HepG2 (cell line): ENCODE results near the gene SEMA4C. TPM values are rescaled to one million over a fixed set of nuclear protein-coding genes. Genes with fewer than 3 reads are reported as not detected.
A peak's percentile ranks its signal among the peaks of the same experiment; 100 is the strongest.

ENCODE experiments used
- ARHGAP35 ChIP-seq: sonication (generic); formaldehyde crosslinking; IDR thresholded peaks from 2 replicates; pipeline ENCODE4 v1.9.0; 2022; ENCODE audit warnings: mild to moderate bottlenecking, inconsistent platforms, moderate library complexity, missing genetic modification reagents, borderline replicate concordance
- GABPA ChIP-seq, 2 experiments: IDR thresholded peaks; 2 replicates each; pipeline ENCODE4 v1.6.1; 2011 to 2016; ENCODE audit warnings: low read depth in 2 of 2, low read length in 1 of 2, missing biosample characterization in 1 of 2, missing genetic modification characterization in 1 of 2
- GMEB1 ChIP-seq: sonication (generic); formaldehyde crosslinking; IDR thresholded peaks from 2 replicates; pipeline ENCODE4 v1.5.1; 2020; ENCODE audit warnings: missing genetic modification reagents, mild to moderate bottlenecking, borderline replicate concordance
- HNRNPUL1 ChIP-seq: fragments of 200-400 bp; formaldehyde crosslinking; IDR thresholded peaks from 2 replicates; pipeline ENCODE4 v1.6.1; 2017; ENCODE audit warnings: low read depth, mild to moderate bottlenecking, low read length, moderate library complexity
- JARID2 ChIP-seq: sonication (generic); formaldehyde crosslinking; IDR thresholded peaks from 2 replicates; pipeline ENCODE4 v1.8.1; 2023; ENCODE audit warnings: missing genetic modification reagents, inconsistent platforms; ENCODE audit not compliant: insufficient replicate concordance
- MAFF ChIP-seq: IDR thresholded peaks from 2 replicates; pipeline ENCODE4 v1.6.1; 2011; ENCODE audit warnings: low read depth, low read length, improper control_type of control experiment
- MYC ChIP-seq: sonication (generic); formaldehyde crosslinking; IDR thresholded peaks from 2 replicates; pipeline ENCODE4 v1.9.0; 2021; ENCODE audit warnings: missing genetic modification reagents, borderline replicate concordance
- NR2F1 ChIP-seq, 2 experiments: fragments of 450-650 bp in 1 of 2; formaldehyde crosslinking in 1 of 2; IDR thresholded peaks; 2 replicates each; pipeline versions ENCODE4 v1.5.0 to v1.6.1; 2016 to 2020; ENCODE audit warnings: mild to moderate bottlenecking in 1 of 2, missing compliant biosample characterization in 1 of 2, missing genetic modification reagents in 1 of 2, moderate library complexity in 1 of 2
- POLR2AphosphoS2 ChIP-seq: IDR thresholded peaks from 2 replicates; pipeline ENCODE4 v1.6.1; 2011; ENCODE audit warnings: low read depth, low read length, improper control_type of control experiment
- RXRA ChIP-seq: sonication (generic); formaldehyde crosslinking; IDR thresholded peaks from 2 replicates; pipeline ENCODE4 v1.5.1; 2020; ENCODE audit warnings: missing genetic modification reagents
- SALL2 ChIP-seq: sonication (generic); formaldehyde crosslinking; IDR thresholded peaks from 2 replicates; pipeline ENCODE4 v1.8.1; 2023; ENCODE audit warnings: mild to moderate bottlenecking, missing genetic modification reagents, inconsistent platforms
- SUZ12 ChIP-seq: fragments of 150-350 bp; IDR thresholded peaks from 2 replicates; pipeline ENCODE4 v1.6.1; 2014; ENCODE audit warnings: low read depth, low read length
- TEAD3 ChIP-seq: optimal IDR thresholded peaks from 2 replicates; pipeline ENCODE3; 2016; ENCODE audit warnings: borderline replicate concordance
- ZBTB21 ChIP-seq: sonication (generic); formaldehyde crosslinking; IDR thresholded peaks from 2 replicates; pipeline ENCODE4 v1.4.0; 2020; ENCODE audit warnings: missing genetic modification reagents
- ZBTB34 ChIP-seq: sonication (generic); formaldehyde crosslinking; IDR thresholded peaks from 2 replicates; pipeline ENCODE4 v1.8.0; 2022; ENCODE audit warnings: mild to moderate bottlenecking, missing genetic modification reagents
- ZFP36L1 ChIP-seq: sonication (generic); formaldehyde crosslinking; IDR thresholded peaks from 2 replicates; pipeline ENCODE4 v1.8.0; 2022; ENCODE audit warnings: mild to moderate bottlenecking, missing genetic modification reagents, moderate library complexity
- ZIK1 ChIP-seq: sonication (generic); formaldehyde crosslinking; IDR thresholded peaks from 2 replicates; pipeline ENCODE4 v1.5.0; 2020; ENCODE audit warnings: mild to moderate bottlenecking, low read depth, missing genetic modification reagents, borderline replicate concordance
- ZNF225 ChIP-seq: sonication (generic); formaldehyde crosslinking; IDR thresholded peaks from 2 replicates; pipeline ENCODE4 v1.4.0; 2020; ENCODE audit warnings: mild to moderate bottlenecking, missing genetic modification reagents
- ZNF543 ChIP-seq: sonication (generic); formaldehyde crosslinking; IDR thresholded peaks from 2 replicates; pipeline ENCODE4 v1.4.0; 2020; ENCODE audit warnings: mild to moderate bottlenecking, missing genetic modification reagents
- ZNF75D ChIP-seq: sonication (generic); formaldehyde crosslinking; IDR thresholded peaks from 2 replicates; pipeline ENCODE4 v1.8.1; 2023; ENCODE audit warnings: missing genetic modification reagents, mild to moderate bottlenecking, borderline replicate concordance
- polyA plus RNA-seq, 8 experiments: library from polyadenylated mRNA; depleted of rRNA in 3 of 8; stranded (reverse) in 7 of 8; unstranded in 1 of 8; fragments of >200 nt; fragmentation: Illumina TruSeq in 4 of 8; extraction: Trizol in 4 of 8; gene quantifications; 2 replicates each; pipeline versions ENCODE4 v1.2.1 to v1.2.3, GENCODE V29; 2011 to 2016; ENCODE audit warnings: low read depth in 4 of 8, missing spikeins in 1 of 8, mixed read lengths in 1 of 8; ENCODE audit not compliant: insufficient read depth in 1 of 8
- total RNA-seq, 5 experiments: library from RNA; depleted of rRNA; stranded (reverse); fragments of >200 nt; fragmentation: Illumina TruSeq; extraction: Trizol; gene quantifications; 2 replicates each; pipeline ENCODE4 v1.2.3, GENCODE V29; 2016; ENCODE audit warnings: low read depth in 1 of 5
- TF ChIP-seq, protein P1 (sequence below), 2 experiments: sonication (generic) in 1 of 2; formaldehyde crosslinking in 1 of 2; IDR thresholded peaks; 2 replicates each; pipeline versions ENCODE4 v1.4.0 to v1.6.1; 2018 to 2020; ENCODE audit warnings: missing genetic modification reagents in 2 of 2, borderline replicate concordance in 1 of 2, low read depth in 1 of 2, mild to moderate bottlenecking in 1 of 2, missing biosample characterization in 1 of 2
- TF ChIP-seq, protein P2 (sequence below): sonication (generic); formaldehyde crosslinking; IDR thresholded peaks from 2 replicates; pipeline ENCODE4 v1.8.0; 2022; ENCODE audit warnings: missing genetic modification reagents, low read depth, mild to moderate bottlenecking, borderline replicate concordance

Gene SEMA4C
- total and polyA plus RNA-seq, 2 of the 13 experiments (the other 11 are each of a cell fraction or from before 2014, with no cell fraction given): 25.9 to 46.6 TPM

- TF ChIP-seq ZIK1 (CRISPR knock-in tag) (no peak), JARID2 (CRISPR knock-in tag) (no peak), ZNF225 (CRISPR knock-in tag) (no peak; the same call in 1 of the 2 replicates), SALL2 (no peak; the same call in 1 of the 2 replicates), MAFF (no peak), ZBTB21 (no peak), RXRA (no peak), MYC (CRISPR knock-in tag) (no peak), ZBTB34 (CRISPR knock-in tag) (no peak), NR2F1 (CRISPR knock-in tag; IDR thresholded peaks at IDR 0.05) (no peak), SUZ12 (no peak), ZNF543 (CRISPR knock-in tag) (no peak; the same call in 1 of the 2 replicates), ARHGAP35 (CRISPR knock-in tag) (no peak), GABPA (IDR thresholded peaks at IDR 0.05; ENCODE audit: low read depth, low read length) (no peak), GABPA (CRISPR knock-in tag; IDR thresholded peaks at IDR 0.05; ENCODE audit: low read depth) (no peak), ZFP36L1 (peak; percentile 82; the same call in 1 of the 2 replicates), TEAD3 (no peak), POLR2AphosphoS2 (peak; percentile 36; the same call in 1 of the 2 replicates), HNRNPUL1 (no peak), GMEB1 (CRISPR knock-in tag) (0 out of 2 replicates have a peak, but pooled peaks have one; percentile 11), ZNF75D (CRISPR knock-in tag) (no peak)
- TF ChIP-seq, protein P1, sequence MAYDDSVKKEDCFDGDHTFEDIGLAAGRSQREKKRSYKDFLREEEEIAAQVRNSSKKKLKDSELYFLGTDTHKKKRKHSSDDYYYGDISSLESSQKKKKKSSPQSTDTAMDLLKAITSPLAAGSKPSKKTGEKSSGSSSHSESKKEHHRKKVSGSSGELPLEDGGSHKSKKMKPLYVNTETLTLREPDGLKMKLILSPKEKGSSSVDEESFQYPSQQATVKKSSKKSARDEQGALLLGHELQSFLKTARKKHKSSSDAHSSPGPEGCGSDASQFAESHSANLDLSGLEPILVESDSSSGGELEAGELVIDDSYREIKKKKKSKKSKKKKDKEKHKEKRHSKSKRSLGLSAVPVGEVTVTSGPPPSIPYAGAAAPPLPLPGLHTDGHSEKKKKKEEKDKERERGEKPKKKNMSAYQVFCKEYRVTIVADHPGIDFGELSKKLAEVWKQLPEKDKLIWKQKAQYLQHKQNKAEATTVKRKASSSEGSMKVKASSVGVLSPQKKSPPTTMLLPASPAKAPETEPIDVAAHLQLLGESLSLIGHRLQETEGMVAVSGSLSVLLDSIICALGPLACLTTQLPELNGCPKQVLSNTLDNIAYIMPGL (CRISPR knock-in tag; IDR thresholded peaks at IDR 0.05; ENCODE audit: borderline replicate concordance in 1 of 2, low read depth in 1 of 2): no peak
- TF ChIP-seq, protein P2, sequence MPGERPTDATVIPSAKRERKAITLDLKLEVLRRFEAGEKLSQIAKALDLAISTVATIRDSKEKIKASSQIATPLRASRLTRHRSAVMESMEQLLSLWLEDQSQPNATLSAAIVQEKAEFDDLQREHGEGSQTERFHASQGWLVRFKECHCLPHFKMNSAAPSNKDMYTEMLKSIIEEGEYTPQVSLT (CRISPR knock-in tag): no peak
Measured at GRCh38 chr2:96867756-96868554, 1.9 kb downstream of the SEMA4C start (continued).
